ENCODE measurements around the gene SLAMF9. TPM values are rescaled to one million over a fixed set of nuclear protein-coding genes. Genes with fewer than 3 reads are reported as not detected.

The SLAMF9 gene
- total RNA-seq, 1 experiment from 2014 or later = 0.36 TPM

- intact Hi-C loops (cut with micrococcal nuclease; ENCODE audit: unreplicated experiment) = no loop called here
- no peak overlapping the region for H3K27ac Mint-ChIP-seq (ENCODE audit: unreplicated experiment)
- H3K36me3 ChIP-seq (ENCODE audit: control insufficient read depth, insufficient read depth, low read length) = no peaks in the 10 kb centered on the region
- H3K9me3 ChIP-seq = no peaks in the 10 kb centered on the region
- peaks cover 8% of the 10 kb centered on the region for H3K4me1 Mint-ChIP-seq (ENCODE audit: low read depth, unreplicated experiment)
- H3K9me3 Mint-ChIP-seq (ENCODE audit: unreplicated experiment) = no peaks in the 10 kb centered on the region
- BruUV-seq (replicated peaks) = no TSS peak
- peaks cover 8% of the 10 kb centered on the region for H3K4me1 ChIP-seq
- H3K27me3 ChIP-seq (replicated peaks; ENCODE audit: control insufficient read depth, insufficient read depth, low read length) = no peaks in the 10 kb centered on the region
- POLR2A ChIA-PET = no interaction called here
- H3K36me3 Mint-ChIP-seq (ENCODE audit: insufficient read depth, unreplicated experiment) = no peaks in the 10 kb centered on the region
- DNase-seq = no peak
- H3K4me3 ChIP-seq (ENCODE audit: low read depth, low read length) = no peak overlapping the region
- no peak overlapping the region for H3K4me3 Mint-ChIP-seq (ENCODE audit: unreplicated experiment)
- TF ChIP-seq, protein P1, sequence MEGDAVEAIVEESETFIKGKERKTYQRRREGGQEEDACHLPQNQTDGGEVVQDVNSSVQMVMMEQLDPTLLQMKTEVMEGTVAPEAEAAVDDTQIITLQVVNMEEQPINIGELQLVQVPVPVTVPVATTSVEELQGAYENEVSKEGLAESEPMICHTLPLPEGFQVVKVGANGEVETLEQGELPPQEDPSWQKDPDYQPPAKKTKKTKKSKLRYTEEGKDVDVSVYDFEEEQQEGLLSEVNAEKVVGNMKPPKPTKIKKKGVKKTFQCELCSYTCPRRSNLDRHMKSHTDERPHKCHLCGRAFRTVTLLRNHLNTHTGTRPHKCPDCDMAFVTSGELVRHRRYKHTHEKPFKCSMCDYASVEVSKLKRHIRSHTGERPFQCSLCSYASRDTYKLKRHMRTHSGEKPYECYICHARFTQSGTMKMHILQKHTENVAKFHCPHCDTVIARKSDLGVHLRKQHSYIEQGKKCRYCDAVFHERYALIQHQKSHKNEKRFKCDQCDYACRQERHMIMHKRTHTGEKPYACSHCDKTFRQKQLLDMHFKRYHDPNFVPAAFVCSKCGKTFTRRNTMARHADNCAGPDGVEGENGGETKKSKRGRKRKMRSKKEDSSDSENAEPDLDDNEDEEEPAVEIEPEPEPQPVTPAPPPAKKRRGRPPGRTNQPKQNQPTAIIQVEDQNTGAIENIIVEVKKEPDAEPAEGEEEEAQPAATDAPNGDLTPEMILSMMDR (IDR thresholded peaks at IDR 0.05; ENCODE audit: insufficient read depth in 1 of 2, low read depth in 1 of 2, low read length in 1 of 2, severe bottlenecking in 1 of 2, unreplicated experiment in 1 of 2) = no peak
- CTCF ChIA-PET = no interaction called here
- no peaks in the 10 kb centered on the region for H3K27me3 Mint-ChIP-seq (ENCODE audit: insufficient read depth, unreplicated experiment)
Measured at GRCh38 chr1:159996653-159997052, 42.6 kb upstream of the SLAMF9 start.

DNA sequence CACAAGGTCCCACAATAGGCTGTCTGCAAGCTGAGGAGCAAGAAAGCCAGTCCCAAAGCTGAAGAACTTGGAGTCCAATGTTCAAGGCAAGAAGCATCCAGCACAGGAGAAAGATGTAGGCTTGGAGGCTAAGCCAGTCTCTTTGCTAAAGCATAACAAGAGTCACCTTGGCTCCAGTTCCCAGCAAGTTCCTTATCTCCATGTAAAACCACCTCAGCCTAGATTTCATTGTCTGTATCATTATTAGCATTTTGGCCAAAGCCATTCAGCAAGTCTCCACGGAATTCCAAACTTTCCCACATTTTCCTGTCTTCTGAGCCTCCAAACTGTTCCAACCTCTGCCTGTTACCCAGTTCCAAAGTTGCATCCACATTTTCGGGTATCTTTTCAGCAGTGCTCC lies 40.9 kb upstream of the SLAMF9 start:
- intact Hi-C loops (cut with micrococcal nuclease; ENCODE audit: unreplicated experiment) = no loop called here
- no peaks in the 10 kb centered on the region for H3K9me3 Mint-ChIP-seq (ENCODE audit: unreplicated experiment)
- DNase-seq = no peak
- H3K4me1 Mint-ChIP-seq (ENCODE audit: low read depth, unreplicated experiment) = peaks cover 8% of the 10 kb centered on the region
- TF ChIP-seq, protein P1 (IDR thresholded peaks at IDR 0.05; ENCODE audit: insufficient read depth in 1 of 2, low read depth in 1 of 2, low read length in 1 of 2, severe bottlenecking in 1 of 2, unreplicated experiment in 1 of 2) = no peak
- BruUV-seq (replicated peaks) = no TSS peak
- H3K4me3 Mint-ChIP-seq (ENCODE audit: unreplicated experiment) = no peak overlapping the region
- Histone ChIP-seq H3K27me3 (replicated peaks; ENCODE audit: control insufficient read depth, insufficient read depth, low read length) (no peaks in the 10 kb centered on the region), H3K36me3 (ENCODE audit: control insufficient read depth, insufficient read depth, low read length) (no peaks in the 10 kb centered on the region), H3K4me1 (peaks cover 14% of the 10 kb centered on the region), H3K4me3 (ENCODE audit: low read depth, low read length) (no peak overlapping the region), H3K9me3 (no peaks in the 10 kb centered on the region)
- no peaks in the 10 kb centered on the region for H3K36me3 Mint-ChIP-seq (ENCODE audit: insufficient read depth, unreplicated experiment)
- no peaks in the 10 kb centered on the region for H3K27me3 Mint-ChIP-seq (ENCODE audit: insufficient read depth, unreplicated experiment)
- CTCF ChIA-PET = no interaction called here
- POLR2A ChIA-PET = no interaction called here
- no peak overlapping the region for H3K27ac Mint-ChIP-seq (ENCODE audit: unreplicated experiment)

GRCh38 chr1:159993911-159994310 lies 39.9 kb upstream of the SLAMF9 start:
- no peaks in the 10 kb centered on the region for H3K9me3 Mint-ChIP-seq (ENCODE audit: unreplicated experiment)
- peaks cover 8% of the 10 kb centered on the region for H3K4me1 Mint-ChIP-seq (ENCODE audit: low read depth, unreplicated experiment)
- TF ChIP-seq, protein P1 (IDR thresholded peaks at IDR 0.05; ENCODE audit: insufficient read depth in 1 of 2, low read depth in 1 of 2, low read length in 1 of 2, severe bottlenecking in 1 of 2, unreplicated experiment in 1 of 2) = no peak
- Histone ChIP-seq H3K9me3 (no peaks in the 10 kb centered on the region), H3K4me1 (peaks cover 14% of the 10 kb centered on the region), H3K4me3 (ENCODE audit: low read depth, low read length) (no peak overlapping the region), H3K36me3 (ENCODE audit: control insufficient read depth, insufficient read depth, low read length) (no peaks in the 10 kb centered on the region), H3K27me3 (replicated peaks; ENCODE audit: control insufficient read depth, insufficient read depth, low read length) (no peaks in the 10 kb centered on the region)
- H3K36me3 Mint-ChIP-seq (ENCODE audit: insufficient read depth, unreplicated experiment) = no peaks in the 10 kb centered on the region
- DNase-seq = no peak
- intact Hi-C loops (cut with micrococcal nuclease; ENCODE audit: unreplicated experiment) = no loop called here
- no TSS peak for BruUV-seq (replicated peaks)
- no peak overlapping the region for H3K27ac Mint-ChIP-seq (ENCODE audit: unreplicated experiment)
- ChIA-PET CTCF (no interaction called here), POLR2A (no interaction called here)
- no peaks in the 10 kb centered on the region for H3K27me3 Mint-ChIP-seq (ENCODE audit: insufficient read depth, unreplicated experiment)
- H3K4me3 Mint-ChIP-seq (ENCODE audit: unreplicated experiment) = no peak overlapping the region

All from Caco-2 (cell line).